Measurements from ENCODE around the gene TLR10.
"Not testable (repeated sequence)": the region's sequence is repeated elsewhere in the genome, so short reads cannot be mapped to it uniquely, and the experiment has no call there.

Gene TLR10

DNA sequence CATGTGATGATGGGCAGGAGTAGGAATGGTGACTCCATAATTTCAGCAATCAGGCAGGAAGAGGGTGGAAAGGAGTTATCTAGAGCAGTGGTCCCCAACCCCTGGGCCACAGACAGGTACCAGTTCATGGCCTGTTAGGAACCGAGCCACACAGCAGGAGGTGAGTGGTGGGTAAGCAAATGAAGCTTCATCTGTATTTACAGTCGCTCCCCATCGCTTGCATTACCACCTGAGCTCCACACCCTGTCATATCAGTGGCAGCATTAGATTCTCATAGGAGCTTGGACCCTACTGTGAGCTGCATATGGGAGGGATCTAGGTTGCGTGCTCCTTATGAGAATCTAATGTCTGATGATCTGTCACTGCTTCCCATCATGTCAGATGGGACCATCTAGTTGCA is 1.4 kb upstream of the TLR10 start:
- TF ChIP-seq ZNF274 (IDR thresholded peaks at IDR 0.05; ENCODE audit: low read depth, low read length): no peak
- no peak overlapping the region for H3K4me3 ChIP-seq (ENCODE audit: low read length)

DNA sequence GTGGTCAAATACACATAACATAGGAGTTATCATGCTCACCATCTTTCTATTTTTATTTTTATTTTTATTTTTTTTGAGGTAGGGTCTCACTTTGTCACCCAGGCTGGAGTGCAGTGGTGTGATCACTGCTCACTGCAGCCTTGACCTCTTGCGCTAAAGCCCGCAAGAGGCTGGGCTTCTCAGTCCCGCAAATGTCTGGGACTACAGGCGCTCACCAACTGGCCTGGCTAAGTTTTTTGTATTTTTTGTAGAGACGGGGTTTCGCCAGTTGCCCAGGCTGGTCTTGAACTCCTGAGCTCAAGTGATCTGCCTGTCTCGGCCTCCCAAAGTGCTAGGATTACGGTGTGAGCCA is 295 bp upstream of the TLR10 start:
- H3K4me3 ChIP-seq (ENCODE audit: low read length): no peak overlapping the region
- TF ChIP-seq ZNF274 (IDR thresholded peaks at IDR 0.05; ENCODE audit: low read depth, low read length): no peak

DNA sequence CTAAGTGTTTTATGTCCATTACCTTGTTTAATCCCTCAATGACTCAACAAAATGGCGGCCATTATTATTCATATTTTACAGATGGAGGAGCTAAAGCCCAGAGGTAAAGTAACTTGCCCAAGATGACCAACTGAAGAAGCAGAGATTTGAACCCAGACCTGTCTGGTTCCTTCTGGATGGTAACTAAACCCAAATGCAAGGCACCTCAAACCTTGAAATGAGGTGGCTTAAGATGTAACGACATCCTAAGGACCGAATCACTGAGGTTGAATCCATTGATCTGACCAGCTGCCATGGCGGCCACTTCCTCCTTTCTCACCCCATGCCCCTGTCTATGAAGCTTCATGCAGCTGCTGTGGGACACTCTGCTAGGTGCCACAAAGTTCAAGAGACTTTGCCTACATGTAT is 932 bp downstream of the TLR10 start:
- TF ChIP-seq ZNF274 (IDR thresholded peaks at IDR 0.05; ENCODE audit: low read depth, low read length): no peak
- peak overlapping the region; percentile 98 for H3K4me3 ChIP-seq (ENCODE audit: low read length)

DNA sequence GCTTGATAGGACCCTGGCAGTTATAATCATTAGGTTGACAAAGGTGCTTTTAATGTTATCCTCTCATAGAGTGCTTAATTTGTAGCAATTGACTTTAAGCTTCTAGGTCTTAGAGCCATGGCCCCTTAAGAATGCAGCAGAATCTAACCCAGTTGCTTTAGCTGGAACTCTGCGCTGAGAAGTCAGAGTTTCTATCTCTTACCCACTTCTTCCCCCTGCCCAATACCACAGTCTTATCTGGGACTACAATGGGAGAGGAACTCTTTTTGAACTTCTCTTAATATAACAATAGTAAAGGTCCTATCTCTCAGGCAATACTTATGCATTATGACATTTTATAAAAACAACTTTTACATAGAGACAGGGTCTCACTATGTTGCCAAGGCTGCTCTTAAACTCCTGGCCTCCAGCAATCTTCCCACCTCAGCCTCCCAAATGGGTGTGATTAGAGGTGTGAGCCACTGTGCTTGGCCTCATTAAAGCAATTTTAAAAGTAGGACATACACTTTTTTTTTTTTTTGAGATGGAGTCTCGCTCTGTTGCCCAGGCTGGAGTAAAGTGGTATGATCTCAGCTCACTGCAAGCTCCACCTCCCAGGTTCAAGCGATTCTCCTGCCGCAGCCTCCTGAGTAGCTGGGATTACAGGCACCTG is 1.8 kb downstream of the TLR10 start:
- peak overlapping the region; percentile 65 for H3K4me3 ChIP-seq (ENCODE audit: low read length)
- TF ChIP-seq ZNF274 (IDR thresholded peaks at IDR 0.05; ENCODE audit: low read depth, low read length): no peak

DNA sequence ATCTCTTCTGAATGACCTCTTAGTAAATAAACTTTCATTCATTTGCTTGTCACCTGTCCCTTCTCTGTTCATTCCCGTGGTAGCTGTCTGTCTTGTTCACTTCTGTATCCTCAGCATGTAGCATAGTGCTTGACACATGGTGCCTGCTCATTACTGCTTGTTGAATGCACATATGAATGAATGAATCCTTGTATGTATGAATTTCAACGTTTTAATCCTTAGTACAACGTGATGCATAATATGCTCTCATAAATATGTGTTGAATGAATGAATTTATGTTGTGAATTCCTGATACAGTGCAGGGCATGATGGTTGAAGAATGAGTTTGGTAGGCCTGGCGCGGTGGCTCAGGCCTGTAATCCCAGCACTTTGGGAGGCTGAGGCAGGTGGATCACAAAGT is 3.0 kb downstream of the TLR10 start:
- peak overlapping the region; percentile 51 for H3K4me3 ChIP-seq (ENCODE audit: low read length)
- TF ChIP-seq ZNF274 (IDR thresholded peaks at IDR 0.05; ENCODE audit: low read depth, low read length): no peak

DNA sequence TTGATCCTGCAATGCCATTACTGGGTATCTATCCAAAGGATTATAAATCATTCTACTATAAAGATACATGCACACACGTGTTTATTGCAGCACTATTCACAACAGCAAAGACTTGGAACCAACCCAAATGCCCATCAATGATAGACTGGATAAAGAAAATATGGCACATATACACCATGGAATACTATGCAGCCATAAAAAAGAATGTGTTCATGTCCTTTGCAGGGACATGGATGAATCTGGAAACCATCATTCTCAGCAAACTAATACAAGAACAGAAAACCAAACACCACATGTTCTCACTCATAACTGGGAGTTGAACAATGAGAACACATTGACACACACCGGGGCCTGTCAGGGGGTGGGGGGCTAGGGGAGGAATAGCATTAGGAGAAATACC is 4.9 kb downstream of the TLR10 start:
- not testable (repeated sequence) for H3K4me3 ChIP-seq (ENCODE audit: low read length)

DNA sequence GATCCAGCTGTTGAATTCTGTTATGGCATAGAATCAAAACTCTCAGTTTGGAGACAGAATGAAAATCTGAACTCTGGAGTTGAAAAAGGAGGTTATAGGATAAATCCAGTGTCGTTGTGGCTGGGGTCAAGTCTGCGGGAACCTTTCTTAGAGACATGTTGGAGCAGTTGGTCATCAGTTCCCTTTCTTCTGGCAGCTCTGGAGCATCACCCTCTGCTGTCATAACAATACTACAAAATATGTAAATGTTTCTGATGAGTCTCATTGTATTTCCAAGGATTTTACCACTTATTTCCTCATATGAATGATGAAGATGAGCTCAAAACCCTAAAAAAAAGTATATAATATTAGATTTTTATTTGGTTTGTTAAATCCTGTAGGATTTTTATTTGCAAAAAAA is 7.5 kb downstream of the TLR10 start:
- TF ChIP-seq ZNF274 (IDR thresholded peaks at IDR 0.05; ENCODE audit: low read depth, low read length): no peak
- no peak overlapping the region for H3K4me3 ChIP-seq (ENCODE audit: low read length)

DNA sequence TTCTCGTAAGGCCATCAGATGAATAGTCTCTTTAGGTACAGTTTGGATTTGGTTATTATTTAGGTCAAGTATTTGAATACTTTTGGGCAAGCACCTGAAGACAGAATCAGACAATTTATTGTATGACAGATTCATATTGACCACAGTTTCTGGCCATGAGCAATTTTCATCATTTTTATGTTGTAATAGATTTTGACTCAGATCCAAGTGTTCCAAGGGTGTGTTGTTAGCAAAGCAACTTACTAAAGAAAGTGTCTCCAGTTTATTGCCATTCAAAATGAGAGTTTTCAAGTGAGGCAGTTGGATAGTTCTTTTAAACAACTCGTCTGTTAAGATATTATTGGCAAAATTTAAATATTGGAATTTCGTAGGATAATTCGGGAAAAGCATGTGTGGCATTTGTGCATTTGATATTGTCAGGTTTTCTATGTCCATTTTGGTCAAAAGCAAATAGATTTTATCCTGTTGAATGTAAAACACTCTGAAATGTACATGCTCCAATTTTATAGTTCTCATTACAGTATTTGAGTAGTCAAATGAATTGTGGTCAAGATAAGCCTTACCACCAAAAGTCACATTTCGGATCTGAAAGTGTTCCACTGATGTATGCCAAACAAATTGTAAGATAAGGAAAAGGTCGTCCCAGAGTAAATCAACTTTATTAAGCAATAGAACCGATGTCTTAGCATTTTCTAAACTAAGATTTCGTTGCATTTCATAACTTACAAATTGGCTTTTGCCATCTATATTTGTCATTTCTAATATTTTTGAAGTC is 8.4 kb downstream of the TLR10 start:
- H3K4me3 ChIP-seq (ENCODE audit: low read length): no peak overlapping the region
- no peak for TF ChIP-seq ZNF274 (IDR thresholded peaks at IDR 0.05; ENCODE audit: low read depth, low read length)

DNA sequence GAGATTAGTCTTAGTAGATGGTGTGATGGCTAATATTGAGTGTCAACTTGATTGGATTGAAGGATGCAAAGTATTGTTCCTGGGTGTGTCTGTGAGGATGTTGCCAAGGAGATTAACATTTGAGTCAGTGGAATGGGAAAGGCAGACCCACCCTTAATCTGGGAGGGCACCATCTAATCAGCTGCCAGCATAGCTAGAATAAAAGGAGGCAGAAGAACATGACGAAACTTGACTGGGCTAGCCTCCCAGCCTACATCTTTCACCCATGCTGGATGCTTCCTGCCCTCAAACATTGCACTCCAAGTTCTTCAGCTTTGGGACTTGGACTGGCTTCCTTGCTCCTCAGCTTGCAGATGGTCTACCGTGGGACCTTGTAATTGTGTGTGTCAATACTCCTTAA is 12.5 kb downstream of the TLR10 start:
- H3K4me3 ChIP-seq (ENCODE audit: low read length): not testable (repeated sequence)

DNA sequence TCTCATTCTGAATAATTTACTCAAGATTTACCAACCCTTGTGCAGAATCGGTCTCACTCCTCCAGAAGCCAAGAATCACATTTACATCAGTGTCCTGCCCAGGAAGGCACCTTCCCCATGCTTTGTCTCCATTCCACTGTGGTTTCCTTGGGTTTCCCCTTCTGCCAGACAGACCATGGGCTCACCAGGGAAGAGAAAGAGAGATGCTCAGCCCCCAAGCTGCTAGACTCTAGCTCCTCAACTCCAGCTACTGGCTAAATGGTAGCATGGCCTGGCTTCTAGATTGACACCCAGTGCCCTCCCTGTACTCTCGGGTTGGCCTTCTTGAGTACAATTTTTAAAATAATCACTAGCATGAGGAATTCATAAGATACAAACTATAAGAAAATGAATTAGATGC is 12.9 kb downstream of the TLR10 start:
- no peak overlapping the region for H3K4me3 ChIP-seq (ENCODE audit: low read length)

DNA sequence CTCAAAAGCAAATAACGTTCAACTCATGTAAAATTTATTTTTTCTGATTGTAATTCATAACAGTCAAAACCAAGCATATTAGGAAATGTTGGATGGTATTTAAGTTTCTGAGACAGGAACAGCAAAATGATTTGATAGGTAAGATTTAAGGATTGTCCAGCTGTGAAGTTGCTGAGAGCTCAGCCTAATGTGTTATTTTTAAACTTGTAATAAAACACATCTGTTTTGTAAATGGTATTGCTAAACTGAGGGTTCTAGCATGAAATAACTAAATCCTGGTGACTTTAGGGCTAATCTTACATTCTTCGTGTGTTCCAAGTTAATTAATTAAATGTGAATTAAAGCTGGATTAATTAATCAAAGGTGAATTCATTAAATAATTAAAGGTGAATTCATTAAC is 13.3 kb downstream of the TLR10 start:
- TF ChIP-seq ZNF274 (IDR thresholded peaks at IDR 0.05; ENCODE audit: low read depth, low read length): no peak
- no peak overlapping the region for H3K4me3 ChIP-seq (ENCODE audit: low read length)

More for the DNA sequence above, 12.9 kb downstream of the TLR10 start:
- TF ChIP-seq ZNF274 (IDR thresholded peaks at IDR 0.05; ENCODE audit: low read depth, low read length): no peak

DNA sequence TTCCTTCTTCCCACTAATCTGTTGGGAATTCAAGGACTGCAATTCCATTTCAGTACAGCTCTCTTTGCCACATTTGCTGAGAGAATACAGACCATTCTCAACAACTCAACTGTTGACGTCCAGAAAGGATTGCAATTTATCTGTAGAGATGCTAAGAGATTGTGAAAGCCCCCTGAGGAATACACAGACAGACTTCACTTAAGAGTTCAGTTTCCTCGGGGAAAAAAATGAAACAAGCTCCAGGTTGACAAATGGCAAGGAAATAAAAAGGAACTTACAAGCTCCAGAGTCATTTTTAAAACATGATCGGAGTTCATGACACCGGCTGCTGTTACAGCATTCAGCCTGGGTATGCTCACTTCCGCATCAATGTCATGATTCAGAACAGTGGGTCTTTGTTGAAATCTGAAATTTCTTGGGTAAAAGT is 13.8 kb downstream of the TLR10 start:
- no peak overlapping the region for H3K4me3 ChIP-seq (ENCODE audit: low read length)
- TF ChIP-seq ZNF274 (IDR thresholded peaks at IDR 0.05; ENCODE audit: low read depth, low read length): no peak

DNA sequence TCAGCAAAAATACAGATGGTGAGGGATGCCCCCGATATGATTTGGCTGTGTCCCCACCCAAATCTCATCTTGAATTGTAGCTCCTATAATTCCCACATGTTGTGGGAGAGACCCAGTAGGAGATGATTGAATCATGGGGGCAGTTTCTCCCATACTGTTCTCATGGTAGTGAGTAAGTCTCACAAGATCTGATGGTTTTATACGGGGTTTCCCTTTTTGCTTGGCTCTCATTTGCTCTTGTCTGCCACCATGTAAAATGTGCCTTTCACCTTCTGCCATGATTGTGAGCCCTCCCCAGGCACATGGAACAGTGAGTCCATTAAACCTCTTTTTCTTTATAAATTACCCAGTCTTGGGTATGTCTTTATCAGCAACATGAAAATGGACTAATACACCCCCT is 15.8 kb downstream of the TLR10 start:
- not testable (repeated sequence) for H3K4me3 ChIP-seq (ENCODE audit: low read length)

DNA sequence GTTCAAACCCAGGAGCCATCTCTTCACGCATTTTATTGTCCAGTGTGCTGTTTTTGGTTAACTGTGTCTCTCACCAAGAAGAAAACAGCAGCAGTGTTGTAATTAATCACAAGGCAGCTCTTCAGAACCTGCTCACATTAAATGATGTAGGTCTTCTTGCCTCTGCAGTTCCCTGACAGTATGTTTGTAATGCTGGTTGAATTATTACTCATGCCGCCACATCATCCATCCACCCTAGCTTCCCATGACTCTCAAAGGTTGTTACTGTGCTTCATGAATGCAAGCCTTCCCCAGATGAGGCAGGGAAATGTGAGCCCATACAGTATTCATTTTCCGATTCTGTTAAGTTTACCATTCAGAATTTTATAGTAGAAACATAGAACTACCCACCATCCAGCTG is 17.4 kb downstream of the TLR10 start:
- no peak overlapping the region for H3K4me3 ChIP-seq (ENCODE audit: low read length)
- no peak for TF ChIP-seq ZNF274 (IDR thresholded peaks at IDR 0.05; ENCODE audit: low read depth, low read length)

DNA sequence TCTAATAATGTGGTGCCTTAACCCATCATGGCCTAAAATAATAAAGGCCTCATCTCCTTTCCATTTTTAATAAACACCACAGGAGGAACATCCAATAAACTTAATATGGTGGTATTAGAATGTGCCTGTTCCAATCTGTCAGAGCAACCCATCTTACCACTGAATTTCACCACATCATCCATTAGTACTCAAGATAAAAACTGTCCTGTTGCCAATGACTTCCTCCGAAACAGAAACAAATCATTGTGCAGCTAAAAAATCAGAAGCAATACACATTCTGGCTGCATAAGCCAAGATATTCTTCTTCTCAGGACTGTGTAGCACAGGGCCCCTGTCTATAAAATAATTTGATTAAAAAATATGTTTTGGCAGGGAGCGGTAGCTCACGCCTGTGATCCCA is 18.5 kb downstream of the TLR10 start:
- H3K4me3 ChIP-seq (ENCODE audit: low read length): no peak overlapping the region
- TF ChIP-seq ZNF274 (IDR thresholded peaks at IDR 0.05; ENCODE audit: low read depth, low read length): no peak

DNA sequence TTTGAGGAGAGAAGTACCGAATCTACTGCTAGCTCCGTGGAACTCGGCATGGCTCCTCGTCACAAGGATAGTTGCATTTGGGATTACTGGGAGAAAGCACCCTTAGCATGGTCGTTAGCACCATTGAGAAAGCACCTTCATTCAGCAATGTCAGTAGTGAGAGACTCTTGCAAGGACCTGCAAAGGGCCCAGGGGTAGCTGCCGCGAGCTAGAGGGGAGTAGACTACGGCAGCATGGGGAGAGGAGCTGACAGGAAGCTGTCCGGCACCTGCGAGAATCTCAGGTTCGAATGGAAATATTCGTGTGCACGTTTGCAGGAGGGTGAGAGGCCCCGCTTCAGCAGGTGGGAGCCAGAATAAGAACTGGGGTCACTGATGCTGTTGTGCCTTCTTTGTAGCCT is 20.2 kb downstream of the TLR10 start:
- peak overlapping the region; percentile 43; the same call in 1 of the 2 replicates for H3K4me3 ChIP-seq (ENCODE audit: low read length)
- no peak for TF ChIP-seq ZNF274 (IDR thresholded peaks at IDR 0.05; ENCODE audit: low read depth, low read length)
